Measurements from ENCODE around the gene NSMCE1. TPM values are rescaled to one million over a fixed set of nuclear protein-coding genes. Genes with fewer than 3 reads are reported as not detected.
A peak's percentile ranks its signal among the peaks of the same experiment; 100 is the strongest.
"Not testable (repeated sequence)": the region's sequence is repeated elsewhere in the genome, so short reads cannot be mapped to it uniquely, and the experiment has no call there.

Gene NSMCE1
- total and polyA plus RNA-seq, 7 donors, result 18.9 to 51.8 (median 28.4) TPM

DNA sequence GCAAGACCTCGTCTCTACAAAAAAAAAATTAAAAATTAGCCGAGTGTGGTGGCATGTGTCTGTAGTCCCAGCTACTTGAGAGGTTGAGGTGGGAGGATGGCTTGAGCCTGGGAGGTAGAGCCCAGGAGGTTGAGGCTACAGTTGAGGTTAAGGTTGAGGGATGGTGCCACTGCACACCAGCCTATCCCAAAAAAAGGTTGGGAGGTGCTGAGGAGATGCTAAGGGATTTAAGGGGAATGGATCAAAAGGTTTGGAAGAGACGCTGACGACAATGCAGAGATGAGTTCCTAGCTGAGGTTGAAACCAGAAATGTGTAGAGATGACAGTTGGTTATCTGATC lies 4.7 kb upstream of the NSMCE1 start:
- no peaks in the 10 kb centered on the region for H3K36me3 ChIP-seq (ENCODE audit: insufficient read depth in 1 of 2, low read depth in 1 of 2)
- 92 to 95% (median 94%) methylated on average over 4 of the region's 4 CpGs for WGBS, 3 donors
- intact Hi-C loops (cut with DNase I), result no loop called here
- ATAC-seq (no peak), DNase-seq (no peak)
- H3K9me3 ChIP-seq, result no peaks in the 10 kb centered on the region
- TF ChIP-seq, protein P1, sequence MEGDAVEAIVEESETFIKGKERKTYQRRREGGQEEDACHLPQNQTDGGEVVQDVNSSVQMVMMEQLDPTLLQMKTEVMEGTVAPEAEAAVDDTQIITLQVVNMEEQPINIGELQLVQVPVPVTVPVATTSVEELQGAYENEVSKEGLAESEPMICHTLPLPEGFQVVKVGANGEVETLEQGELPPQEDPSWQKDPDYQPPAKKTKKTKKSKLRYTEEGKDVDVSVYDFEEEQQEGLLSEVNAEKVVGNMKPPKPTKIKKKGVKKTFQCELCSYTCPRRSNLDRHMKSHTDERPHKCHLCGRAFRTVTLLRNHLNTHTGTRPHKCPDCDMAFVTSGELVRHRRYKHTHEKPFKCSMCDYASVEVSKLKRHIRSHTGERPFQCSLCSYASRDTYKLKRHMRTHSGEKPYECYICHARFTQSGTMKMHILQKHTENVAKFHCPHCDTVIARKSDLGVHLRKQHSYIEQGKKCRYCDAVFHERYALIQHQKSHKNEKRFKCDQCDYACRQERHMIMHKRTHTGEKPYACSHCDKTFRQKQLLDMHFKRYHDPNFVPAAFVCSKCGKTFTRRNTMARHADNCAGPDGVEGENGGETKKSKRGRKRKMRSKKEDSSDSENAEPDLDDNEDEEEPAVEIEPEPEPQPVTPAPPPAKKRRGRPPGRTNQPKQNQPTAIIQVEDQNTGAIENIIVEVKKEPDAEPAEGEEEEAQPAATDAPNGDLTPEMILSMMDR (IDR thresholded peaks at IDR 0.05), result no peak
- no peak overlapping the region for H3K4me3 ChIP-seq
- H3K27ac ChIP-seq, result no peak overlapping the region
- H3K27me3 ChIP-seq (ENCODE audit: insufficient read depth in 3 of 3, low read length in 2 of 3), result no peaks in the 10 kb centered on the region
- H3K4me1 ChIP-seq, result peaks cover 3% of the 10 kb centered on the region

DNA sequence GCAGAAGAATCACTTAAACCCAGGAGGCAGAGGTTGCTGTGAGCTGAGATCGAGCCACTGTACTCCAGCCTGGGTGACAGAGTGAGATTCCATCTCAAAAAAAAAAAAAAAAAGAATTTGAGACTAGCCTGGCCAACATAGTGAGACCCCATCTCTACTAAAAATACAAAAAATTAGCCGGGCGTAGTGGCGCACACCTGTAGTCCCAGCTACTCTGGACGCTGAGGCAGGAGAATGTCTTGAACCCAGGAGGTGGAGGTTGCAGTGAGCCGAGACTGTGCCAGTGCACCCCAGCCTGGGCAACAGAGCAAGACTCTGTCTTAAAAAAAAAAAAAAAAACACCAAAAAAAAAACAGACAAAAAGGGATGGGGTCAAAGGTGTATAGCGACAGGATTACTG lies 4.1 kb upstream of the NSMCE1 start:
- ATAC-seq; H3K27me3 ChIP-seq (ENCODE audit: insufficient read depth in 3 of 3, low read length in 2 of 3); H3K36me3 ChIP-seq (ENCODE audit: insufficient read depth in 1 of 2, low read depth in 1 of 2); H3K4me1 ChIP-seq; DNase-seq; H3K27ac ChIP-seq; intact Hi-C loops (cut with DNase I); H3K4me3 ChIP-seq; H3K9me3 ChIP-seq: not testable (repeated sequence)
- WGBS, 3 donors, result 96 to 98% (median 97%) methylated on average over 7 of the region's 7 CpGs

DNA sequence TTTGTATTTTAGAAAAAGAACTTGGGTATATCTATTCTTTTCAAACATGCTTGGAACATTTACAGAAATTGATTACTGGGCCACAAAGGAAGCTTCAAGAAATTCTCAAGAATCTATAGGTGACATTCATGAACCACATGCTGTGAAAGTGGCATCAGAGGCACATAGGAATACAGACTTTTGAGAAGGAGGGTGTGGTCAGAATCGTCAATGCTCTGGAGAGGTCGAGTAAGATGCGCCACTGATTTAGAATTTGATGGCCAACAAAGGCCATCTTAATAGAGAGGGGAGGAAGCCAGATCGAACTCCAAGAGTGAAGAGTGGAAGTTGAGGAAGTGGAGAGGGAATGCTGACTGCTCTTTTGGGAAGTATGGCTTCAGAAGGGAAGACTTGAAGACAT lies 3.5 kb upstream of the NSMCE1 start:
- H3K4me1 ChIP-seq, result peaks cover 12% of the 10 kb centered on the region

DNA sequence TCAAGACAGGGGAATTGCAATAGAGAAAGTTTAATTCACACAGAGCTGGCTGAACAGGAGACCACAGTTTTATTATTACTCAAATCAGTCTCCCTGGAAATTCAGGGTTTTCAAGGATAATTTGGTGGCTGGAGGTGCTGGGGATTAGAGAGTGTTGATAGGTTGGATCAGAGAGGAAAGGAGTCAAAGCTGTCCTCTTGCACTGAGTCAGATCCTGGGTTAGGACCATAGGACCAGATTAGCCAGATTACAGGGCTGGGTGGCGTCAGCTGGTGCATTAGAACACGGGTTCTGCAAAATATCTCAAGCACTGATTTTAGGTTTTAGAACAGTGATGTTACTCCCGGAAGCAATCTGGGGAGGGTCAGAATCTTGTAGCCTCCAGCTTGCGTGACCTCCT lies 1.8 kb upstream of the NSMCE1 start:
- H3K4me1 ChIP-seq, result peaks cover 12% of the 10 kb centered on the region
- TF ChIP-seq, protein P1 (IDR thresholded peaks at IDR 0.05), result no peak
- H3K36me3 ChIP-seq (ENCODE audit: insufficient read depth in 1 of 2, low read depth in 1 of 2), result no peaks in the 10 kb centered on the region
- no peak for DNase-seq
- no peak overlapping the region for H3K4me3 ChIP-seq
- 84 to 88% (median 88%) methylated on average over 4 of the region's 4 CpGs for WGBS, 3 donors
- H3K27me3 ChIP-seq (ENCODE audit: insufficient read depth in 3 of 3, low read length in 2 of 3), result no peaks in the 10 kb centered on the region
- H3K27ac ChIP-seq, result no peak overlapping the region
- ATAC-seq, result no peak
- intact Hi-C loops (cut with DNase I), result no loop called here
- no peaks in the 10 kb centered on the region for H3K9me3 ChIP-seq

More for the DNA sequence above, 3.5 kb upstream of the NSMCE1 start:
- no peaks in the 10 kb centered on the region for H3K36me3 ChIP-seq (ENCODE audit: insufficient read depth in 1 of 2, low read depth in 1 of 2)
- H3K9me3 ChIP-seq, result no peaks in the 10 kb centered on the region
- TF ChIP-seq, protein P1 (IDR thresholded peaks at IDR 0.05), result no peak
- 84 to 92% (median 87%) methylated on average over 4 of the region's 4 CpGs for WGBS, 3 donors
- ATAC-seq (no peak), DNase-seq (no peak)
- no peak overlapping the region for H3K27ac ChIP-seq
- no peaks in the 10 kb centered on the region for H3K27me3 ChIP-seq (ENCODE audit: insufficient read depth in 3 of 3, low read length in 2 of 3)
- intact Hi-C loops (cut with DNase I), result no loop called here
- no peak overlapping the region for H3K4me3 ChIP-seq

DNA sequence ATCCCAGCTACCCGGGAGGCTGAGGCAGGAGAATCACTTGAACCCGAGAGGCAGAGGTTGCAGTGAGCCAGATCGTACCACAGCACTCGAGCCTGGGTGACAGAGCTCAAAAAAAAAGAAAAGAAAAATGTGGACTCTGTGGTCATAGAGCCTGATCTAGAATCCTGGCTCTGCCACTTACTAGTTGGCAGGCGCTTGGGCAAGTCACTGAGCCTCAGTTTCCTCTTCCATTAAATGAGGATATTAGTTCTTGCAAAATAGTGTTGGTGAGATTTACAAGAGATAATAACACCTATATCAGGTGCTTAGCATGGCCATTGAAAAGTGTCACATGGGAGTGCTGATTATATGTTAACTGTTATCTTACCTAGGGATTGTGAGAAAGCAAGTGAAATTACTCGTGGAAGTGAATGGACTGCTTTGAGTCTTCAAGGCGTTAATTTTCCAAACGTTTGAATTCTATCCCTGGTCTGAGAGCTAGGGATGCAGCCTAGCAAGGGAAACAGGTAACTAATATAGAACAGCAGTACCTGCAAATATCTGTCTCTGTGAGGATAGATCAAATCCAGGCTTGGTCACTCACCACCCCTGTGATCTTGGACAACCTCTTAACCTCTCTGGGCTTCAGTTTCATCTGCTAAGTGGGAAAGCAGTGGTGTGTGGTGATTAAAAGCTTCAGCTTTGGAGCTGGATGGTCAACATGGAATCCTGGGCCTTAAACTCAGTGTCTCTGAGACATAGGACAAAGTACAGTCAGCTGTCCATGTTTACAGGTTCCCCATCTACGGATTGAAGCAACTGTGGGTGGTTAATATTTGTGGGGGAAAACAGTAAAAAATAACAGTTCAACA lies 953 bp upstream of the NSMCE1 start:
- no peak for ATAC-seq
- 79 to 84% (median 80%) methylated on average over 9 of the region's 9 CpGs for WGBS, 3 donors
- Histone ChIP-seq H3K27ac (no peak overlapping the region), H3K36me3 (ENCODE audit: insufficient read depth in 1 of 2, low read depth in 1 of 2) (no peaks in the 10 kb centered on the region), H3K4me3 (peak overlapping the region; percentile 99), H3K4me1 (peaks cover 12% of the 10 kb centered on the region), H3K27me3 (ENCODE audit: insufficient read depth in 3 of 3, low read length in 2 of 3) (no peaks in the 10 kb centered on the region), H3K9me3 (no peaks in the 10 kb centered on the region)
- intact Hi-C loops (cut with DNase I), result no loop called here
- TF ChIP-seq, protein P1 (IDR thresholded peaks at IDR 0.05), result no peak
- no peak for DNase-seq

Measured in psoas muscle (tissue), 8 donors.